ENCODE results near the gene RBP5. TPM values are rescaled to one million over a fixed set of nuclear protein-coding genes. Genes with fewer than 3 reads are reported as not detected.
A peak's percentile ranks its signal among the peaks of the same experiment; 100 is the strongest.

Gene RBP5
- total RNA-seq, 3 donors from 2014 or later = 2.2 to 3.8 (median 2.5) TPM

DNA sequence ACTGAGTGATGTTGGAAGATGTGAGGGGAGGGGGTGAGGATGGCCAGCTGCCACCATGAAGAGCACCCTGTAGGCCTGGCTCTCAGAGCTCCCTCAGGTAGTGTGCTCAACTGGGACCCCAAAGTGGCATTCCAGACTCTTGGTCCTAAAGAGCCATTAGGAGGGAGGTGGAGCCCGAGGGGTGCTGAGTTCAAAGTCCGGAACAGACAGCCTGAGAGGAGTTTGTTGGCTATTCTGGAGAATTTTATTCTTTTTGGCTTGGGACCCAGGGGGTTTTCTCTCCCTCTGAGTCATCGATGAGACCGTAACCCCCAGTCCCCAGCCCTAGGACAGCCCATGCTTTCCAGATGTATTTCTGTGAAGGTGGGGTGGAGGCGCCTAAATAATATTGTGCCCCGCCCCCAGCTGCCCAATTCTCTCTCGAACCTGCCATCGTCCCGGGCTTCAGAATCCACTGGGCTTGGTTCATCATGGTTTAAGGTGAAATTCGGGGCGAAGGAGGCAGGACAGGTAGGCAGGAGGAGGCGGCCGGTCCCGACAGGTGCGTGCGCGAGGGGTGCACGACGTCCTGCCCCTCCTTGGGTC is 690 bp upstream of the RBP5 start:
- peak; percentile 1 for ATAC-seq
- Histone ChIP-seq H3K4me1 (ENCODE audit: low read depth) (peaks cover 6% of the 10 kb centered on the region), H3K4me3 (peak overlapping the region; percentile 11), H3K36me3 (ENCODE audit: low read depth) (no peaks in the 10 kb centered on the region), H3K9me3 (no peaks in the 10 kb centered on the region)
- DNase-seq = peak in 1 of 3 donors; percentile 17
- intact Hi-C loops (cut with DNase I, micrococcal nuclease) = no loop called here
- TF ChIP-seq, protein P1, sequence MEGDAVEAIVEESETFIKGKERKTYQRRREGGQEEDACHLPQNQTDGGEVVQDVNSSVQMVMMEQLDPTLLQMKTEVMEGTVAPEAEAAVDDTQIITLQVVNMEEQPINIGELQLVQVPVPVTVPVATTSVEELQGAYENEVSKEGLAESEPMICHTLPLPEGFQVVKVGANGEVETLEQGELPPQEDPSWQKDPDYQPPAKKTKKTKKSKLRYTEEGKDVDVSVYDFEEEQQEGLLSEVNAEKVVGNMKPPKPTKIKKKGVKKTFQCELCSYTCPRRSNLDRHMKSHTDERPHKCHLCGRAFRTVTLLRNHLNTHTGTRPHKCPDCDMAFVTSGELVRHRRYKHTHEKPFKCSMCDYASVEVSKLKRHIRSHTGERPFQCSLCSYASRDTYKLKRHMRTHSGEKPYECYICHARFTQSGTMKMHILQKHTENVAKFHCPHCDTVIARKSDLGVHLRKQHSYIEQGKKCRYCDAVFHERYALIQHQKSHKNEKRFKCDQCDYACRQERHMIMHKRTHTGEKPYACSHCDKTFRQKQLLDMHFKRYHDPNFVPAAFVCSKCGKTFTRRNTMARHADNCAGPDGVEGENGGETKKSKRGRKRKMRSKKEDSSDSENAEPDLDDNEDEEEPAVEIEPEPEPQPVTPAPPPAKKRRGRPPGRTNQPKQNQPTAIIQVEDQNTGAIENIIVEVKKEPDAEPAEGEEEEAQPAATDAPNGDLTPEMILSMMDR (IDR thresholded peaks at IDR 0.05) = no peak

DNA sequence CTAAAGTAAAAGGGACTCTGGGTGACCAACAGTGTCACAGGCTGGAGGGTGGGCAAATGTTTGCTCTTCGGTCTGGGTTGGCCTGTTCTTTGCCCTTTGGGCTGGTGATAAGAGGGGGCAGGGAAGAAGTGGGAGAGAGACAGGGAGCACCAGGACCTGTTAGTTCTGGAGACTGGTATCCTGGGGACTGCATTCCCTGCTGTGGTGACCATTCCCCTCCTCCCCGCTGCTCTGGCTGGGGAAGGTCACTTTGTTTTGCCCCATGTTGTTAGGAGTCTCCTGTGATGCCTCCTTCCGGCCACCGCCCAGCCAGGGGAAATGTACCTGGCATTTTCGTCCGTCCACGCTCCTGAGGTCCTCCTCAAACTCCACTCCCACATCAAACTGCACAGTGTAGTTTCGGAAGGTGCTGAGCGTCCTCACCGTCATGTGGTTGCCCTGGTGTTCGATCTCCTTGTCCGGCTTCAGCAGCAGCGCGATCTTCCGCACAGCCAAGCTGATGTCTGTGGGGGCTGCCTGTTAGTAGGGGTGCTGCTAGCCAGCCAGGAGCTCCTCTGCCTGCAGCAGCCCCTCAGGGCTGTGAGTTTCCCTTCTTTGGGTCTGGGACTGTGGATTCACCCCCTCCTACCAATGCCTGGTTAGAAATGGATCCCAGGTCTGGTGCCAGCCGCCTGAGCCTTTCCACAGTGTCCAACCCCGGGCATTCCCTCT is 618 bp downstream of the RBP5 start:
- intact Hi-C loops (cut with DNase I, micrococcal nuclease) = no loop called here
- DNase-seq (no peak), ATAC-seq (no peak)
- H3K4me3 ChIP-seq = no peak overlapping the region
- no peaks in the 10 kb centered on the region for H3K36me3 ChIP-seq (ENCODE audit: low read depth)
- peaks cover 6% of the 10 kb centered on the region for H3K4me1 ChIP-seq (ENCODE audit: low read depth)
- TF ChIP-seq, protein P1 (IDR thresholded peaks at IDR 0.05) = no peak
- no peaks in the 10 kb centered on the region for H3K9me3 ChIP-seq

DNA sequence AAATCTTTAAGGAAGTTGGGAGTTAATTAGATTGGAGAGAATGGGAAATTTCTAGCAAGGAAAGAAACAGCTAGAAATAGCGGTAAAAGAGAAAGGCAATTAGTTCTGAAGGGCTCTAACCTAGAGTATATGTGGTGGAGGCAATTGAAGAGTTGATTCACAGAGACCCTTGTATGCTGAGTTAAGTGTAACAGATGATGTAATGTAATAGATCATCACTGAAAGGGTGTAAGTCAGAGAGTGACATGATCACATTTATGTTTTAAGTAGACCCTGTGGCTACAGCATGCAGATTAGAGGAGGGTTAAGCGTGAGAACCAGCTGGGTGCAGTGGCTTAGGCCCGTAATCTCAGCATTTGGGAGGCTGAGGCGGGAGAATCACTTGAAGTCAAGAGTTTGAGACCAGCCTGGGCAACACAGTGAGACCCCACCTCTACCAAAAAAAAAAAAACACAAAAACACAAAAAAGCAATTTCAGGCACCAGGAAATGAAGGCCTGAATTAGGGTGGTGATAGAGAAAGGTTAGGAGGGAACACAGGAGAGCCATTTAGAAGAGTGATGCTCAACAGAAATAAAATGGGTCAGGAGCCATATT is 3.0 kb downstream of the RBP5 start:
- intact Hi-C loops (cut with DNase I, micrococcal nuclease) = no loop called here
- no peak for ATAC-seq

DNA sequence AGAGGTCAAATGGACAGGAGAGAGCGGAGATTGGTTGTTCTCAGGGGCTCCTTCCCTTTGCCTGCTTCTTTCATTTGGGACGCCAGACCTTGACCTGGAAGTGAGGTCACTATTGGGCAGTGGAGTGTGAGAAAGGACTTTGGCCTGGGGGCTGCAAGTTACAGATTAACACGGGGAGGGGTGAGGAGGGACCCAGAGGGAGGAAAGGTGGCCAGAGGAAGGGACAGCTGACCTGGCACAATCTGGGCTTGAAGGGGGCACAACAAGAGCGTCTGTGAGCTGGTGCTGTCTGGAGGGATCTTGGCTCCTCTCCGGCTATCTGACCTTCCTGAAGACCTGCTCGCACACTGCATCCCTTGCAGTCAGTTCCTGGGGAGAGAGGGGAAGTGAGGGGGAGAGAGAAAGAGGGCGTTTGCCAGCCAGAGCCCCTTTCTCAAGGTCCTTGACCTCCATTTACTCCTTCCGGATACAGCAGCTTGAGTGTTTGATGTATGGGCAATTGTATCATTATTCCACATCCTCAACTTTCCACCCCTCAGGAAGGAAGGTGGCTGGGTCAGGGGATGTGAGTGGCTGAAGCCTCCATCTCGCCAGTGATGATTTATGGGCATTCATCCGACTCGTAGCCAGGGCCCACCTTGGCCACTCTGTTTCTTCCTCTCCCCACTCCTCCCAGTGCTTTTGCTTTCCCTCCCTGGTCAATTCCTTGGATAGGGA is 4.7 kb downstream of the RBP5 start:
- H3K36me3 ChIP-seq (ENCODE audit: low read depth) = no peaks in the 10 kb centered on the region
- no peak for DNase-seq
- TF ChIP-seq, protein P1 (IDR thresholded peaks at IDR 0.05) = no peak
- no peak overlapping the region for H3K4me3 ChIP-seq
- no peak for ATAC-seq
- H3K9me3 ChIP-seq = no peaks in the 10 kb centered on the region
- no peaks in the 10 kb centered on the region for H3K4me1 ChIP-seq (ENCODE audit: low read depth)
- intact Hi-C loops (cut with DNase I, micrococcal nuclease) = no loop called here

More for the DNA sequence above, 3.0 kb downstream of the RBP5 start:
- no peak overlapping the region for H3K4me3 ChIP-seq
- no peak for DNase-seq
- TF ChIP-seq, protein P1 (IDR thresholded peaks at IDR 0.05) = no peak
- peaks cover 6% of the 10 kb centered on the region for H3K4me1 ChIP-seq (ENCODE audit: low read depth)
- H3K36me3 ChIP-seq (ENCODE audit: low read depth) = no peaks in the 10 kb centered on the region
- H3K9me3 ChIP-seq = no peaks in the 10 kb centered on the region

DNA sequence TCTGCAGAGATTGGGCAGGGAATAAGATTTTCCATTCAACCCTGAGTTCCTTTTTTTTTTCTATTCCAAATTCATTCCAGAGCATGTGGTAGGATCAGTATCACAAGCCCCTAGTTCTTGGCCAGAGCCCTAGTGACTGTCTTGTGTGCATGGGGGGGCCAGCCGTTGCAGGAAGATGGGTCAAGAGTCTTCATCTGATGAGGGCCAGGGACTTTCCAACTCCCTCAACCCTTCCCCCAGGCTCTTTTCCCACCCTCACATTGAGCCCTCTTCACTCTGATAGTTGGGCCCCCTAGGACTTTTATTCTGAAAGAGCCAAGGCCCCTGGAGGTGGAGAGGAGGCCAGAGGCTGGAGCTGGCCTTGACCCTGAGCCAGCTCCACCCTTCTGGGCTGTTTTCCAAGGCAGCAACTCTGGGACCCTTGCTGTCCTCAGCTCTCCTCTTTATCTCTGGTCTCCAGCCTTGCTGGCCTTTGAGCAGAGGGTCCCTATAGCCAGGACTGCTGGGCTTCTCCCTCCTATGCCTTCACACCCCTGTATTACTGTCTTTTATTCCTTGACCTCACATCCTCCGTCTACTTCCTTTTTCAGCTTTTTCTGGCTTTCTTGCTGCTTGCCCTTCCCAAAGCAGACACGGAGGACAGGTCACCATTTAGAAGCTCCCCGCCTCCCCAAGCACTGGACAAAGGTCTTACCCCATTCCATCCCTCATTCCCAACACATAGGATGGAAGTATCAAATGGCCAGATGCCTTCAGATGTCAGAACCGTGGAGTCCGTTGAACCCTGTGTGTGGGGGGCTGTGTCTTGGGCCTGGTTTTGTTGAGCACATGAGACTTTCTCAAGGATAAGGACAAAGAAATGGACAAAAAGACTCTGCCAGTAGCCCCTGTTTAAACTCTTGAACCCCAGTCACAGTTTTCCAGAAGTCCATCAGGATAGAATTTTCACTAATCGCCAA is 5.6 kb downstream of the RBP5 start:
- no peak for DNase-seq
- Histone ChIP-seq H3K4me1 (ENCODE audit: low read depth) (no peaks in the 10 kb centered on the region), H3K4me3 (no peak overlapping the region), H3K9me3 (no peaks in the 10 kb centered on the region), H3K36me3 (ENCODE audit: low read depth) (no peaks in the 10 kb centered on the region)
- intact Hi-C loops (cut with DNase I, micrococcal nuclease) = no loop called here
- peak; percentile 19 for ATAC-seq
- TF ChIP-seq, protein P1 (IDR thresholded peaks at IDR 0.05) = no peak

All from mucosa of descending colon (tissue), 3 donors.